ENCODE measurements around the gene DUS3L.

The DUS3L gene

GRCh38 chr19:5799247-5800241 is 8.6 kb upstream of the DUS3L start:
- no peak for TF ChIP-seq TAF1 (IDR thresholded peaks at IDR 0.05; ENCODE audit: borderline replicate concordance, insufficient read depth, low read length)
- TF ChIP-seq REST (IDR thresholded peaks at IDR 0.05; ENCODE audit: insufficient read depth in 1 of 2, low read depth in 2 of 2, low read length in 2 of 2) = no peak
- TF ChIP-seq POLR2AphosphoS5 (IDR thresholded peaks at IDR 0.05; ENCODE audit: low read depth, low read length) = no peak
- no peak for TF ChIP-seq SIN3A (IDR thresholded peaks at IDR 0.05; ENCODE audit: borderline replicate concordance, insufficient read depth, low read length)
- no peak for TF ChIP-seq FOXP2 (optimal IDR thresholded peaks at IDR 0.05; ENCODE audit: borderline replicate concordance, extremely low read depth, extremely low read length, insufficient read depth)

GRCh38 chr19:5798244-5798643 is 7.3 kb upstream of the DUS3L start:
- TF ChIP-seq TAF1 (IDR thresholded peaks at IDR 0.05; ENCODE audit: borderline replicate concordance, insufficient read depth, low read length) = no peak
- no peak for TF ChIP-seq SIN3A (IDR thresholded peaks at IDR 0.05; ENCODE audit: borderline replicate concordance, insufficient read depth, low read length)
- TF ChIP-seq POLR2AphosphoS5 (IDR thresholded peaks at IDR 0.05; ENCODE audit: low read depth, low read length) = no peak
- TF ChIP-seq FOXP2 (optimal IDR thresholded peaks at IDR 0.05; ENCODE audit: borderline replicate concordance, extremely low read depth, extremely low read length, insufficient read depth) = no peak
- no peak for TF ChIP-seq REST (IDR thresholded peaks at IDR 0.05; ENCODE audit: insufficient read depth in 1 of 2, low read depth in 2 of 2, low read length in 2 of 2)

- TF ChIP-seq FOXP2 (optimal IDR thresholded peaks at IDR 0.05; ENCODE audit: borderline replicate concordance, extremely low read depth, extremely low read length, insufficient read depth) (no peak), SIN3A (IDR thresholded peaks at IDR 0.05; ENCODE audit: borderline replicate concordance, insufficient read depth, low read length) (no peak), POLR2AphosphoS5 (IDR thresholded peaks at IDR 0.05; ENCODE audit: low read depth, low read length) (no peak), TAF1 (IDR thresholded peaks at IDR 0.05; ENCODE audit: borderline replicate concordance, insufficient read depth, low read length) (no peak), REST (IDR thresholded peaks at IDR 0.05; ENCODE audit: insufficient read depth in 1 of 2, low read depth in 2 of 2, low read length in 2 of 2) (no peak)
Measured at GRCh38 chr19:5795382-5795919, 4.5 kb upstream of the DUS3L start.

GRCh38 chr19:5793188-5793587 is 2.2 kb upstream of the DUS3L start:
- TF ChIP-seq SIN3A (IDR thresholded peaks at IDR 0.05; ENCODE audit: borderline replicate concordance, insufficient read depth, low read length) = no peak
- TF ChIP-seq TAF1 (IDR thresholded peaks at IDR 0.05; ENCODE audit: borderline replicate concordance, insufficient read depth, low read length) = no peak
- TF ChIP-seq REST (IDR thresholded peaks at IDR 0.05; ENCODE audit: insufficient read depth in 1 of 2, low read depth in 2 of 2, low read length in 2 of 2) = no peak
- no peak for TF ChIP-seq FOXP2 (optimal IDR thresholded peaks at IDR 0.05; ENCODE audit: borderline replicate concordance, extremely low read depth, extremely low read length, insufficient read depth)
- TF ChIP-seq POLR2AphosphoS5 (IDR thresholded peaks at IDR 0.05; ENCODE audit: low read depth, low read length) = no peak
